Pulmonary artery endothelial cell (primary cell): ENCODE measurements around the gene NUP98. TPM values are rescaled to one million over a fixed set of nuclear protein-coding genes. Genes with fewer than 3 reads are reported as not detected.

Source experiments
- DNase-seq: peaks from one replicate; pipeline ENCODE4 v3.0.0-alpha.2; 2011; ENCODE audit warnings: low read depth, low spot score
- total RNA-seq: library from RNA; depleted of rRNA; stranded (reverse); fragments of >200 nt; gene quantifications from 2 replicates; pipeline ENCODE4 v1.2.3, GENCODE V29; 2014

The NUP98 gene
- total RNA-seq, 1 donor from 2014 or later, result 104 TPM

DNA sequence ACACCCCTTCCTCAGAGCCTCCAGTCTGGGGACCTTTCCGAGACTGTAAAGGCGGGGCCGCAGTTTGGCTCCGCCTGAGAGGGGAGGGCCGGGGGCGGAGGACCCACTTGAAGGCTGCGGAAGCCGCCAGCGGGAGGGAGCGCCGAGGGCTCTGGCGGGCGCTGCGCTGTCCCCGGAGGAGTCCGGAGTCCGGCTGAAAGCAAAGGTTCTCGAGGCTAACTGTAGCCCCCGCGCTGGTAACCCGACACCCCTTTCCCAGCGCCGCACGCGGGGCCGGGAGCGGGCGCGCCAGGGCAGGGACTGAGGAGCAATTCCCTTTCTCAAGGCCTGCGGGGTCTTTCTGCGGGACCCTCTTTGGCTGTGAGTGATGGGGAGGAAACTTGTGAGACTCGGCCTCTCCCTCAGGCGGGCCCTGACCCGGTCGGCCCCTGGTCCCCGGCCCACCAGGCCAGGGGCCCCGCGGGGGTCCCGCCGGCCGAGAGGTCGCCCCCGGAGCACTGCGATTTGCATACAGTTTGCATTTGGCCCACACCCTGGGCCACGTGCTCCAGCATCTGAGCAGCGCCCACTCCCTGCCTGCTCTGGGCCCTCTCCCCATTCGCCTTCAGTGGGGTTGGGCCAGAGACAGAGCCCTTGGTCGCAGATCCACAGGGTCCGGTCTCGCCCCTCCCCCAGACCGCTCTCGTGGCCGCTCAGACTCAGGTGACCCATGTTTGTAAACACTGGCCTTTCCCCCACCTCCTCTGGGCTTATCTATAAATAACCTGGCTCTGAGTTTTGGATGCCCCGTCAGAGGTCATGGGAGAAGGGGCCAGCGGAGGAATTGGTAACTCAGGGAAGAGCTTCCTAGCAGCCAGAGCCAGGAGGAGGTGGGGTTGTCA lies 155.0 kb downstream of the NUP98 start:
- DNase-seq, result peak; percentile 20

DNA sequence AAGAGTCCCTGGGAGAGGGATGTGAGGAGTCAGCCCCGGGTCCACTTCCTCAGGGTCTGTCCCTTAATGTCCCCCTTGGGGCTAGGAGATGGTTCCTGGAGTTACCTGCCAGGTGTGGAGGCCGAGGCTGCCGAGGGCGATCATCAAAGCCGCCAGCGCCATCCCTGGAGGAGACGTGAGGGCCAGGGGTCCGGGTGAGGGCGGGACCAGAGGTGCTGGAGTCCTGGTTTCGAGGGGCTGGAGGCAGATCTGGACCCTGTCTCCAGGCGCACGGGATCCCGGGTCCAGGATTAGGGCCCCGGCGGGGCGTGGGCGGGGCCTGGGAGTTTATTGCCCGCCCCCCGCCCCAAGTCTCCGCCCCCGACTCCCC lies 155.7 kb downstream of the NUP98 start, which contains the start of gene ART5:
Gene ART5, minus strand, starts transcription at position 292 of the 370 bp plus-strand sequence. Its CDS starts 130 bp downstream, at position 162.
- DNase-seq, result no peak

GRCh38 chr11:3641191-3641590 lies 156.2 kb downstream of the NUP98 start:
- no peak for DNase-seq

GRCh38 chr11:3639841-3640240 lies 157.5 kb downstream of the NUP98 start:
- DNase-seq, result no peak

- DNase-seq, result no peak
These were observed 158.8 kb downstream of the NUP98 start for GRCh38 chr11:3638513-3638912.

GRCh38 chr11:3637201-3637600 lies 160.2 kb downstream of the NUP98 start:
- no peak for DNase-seq

DNA sequence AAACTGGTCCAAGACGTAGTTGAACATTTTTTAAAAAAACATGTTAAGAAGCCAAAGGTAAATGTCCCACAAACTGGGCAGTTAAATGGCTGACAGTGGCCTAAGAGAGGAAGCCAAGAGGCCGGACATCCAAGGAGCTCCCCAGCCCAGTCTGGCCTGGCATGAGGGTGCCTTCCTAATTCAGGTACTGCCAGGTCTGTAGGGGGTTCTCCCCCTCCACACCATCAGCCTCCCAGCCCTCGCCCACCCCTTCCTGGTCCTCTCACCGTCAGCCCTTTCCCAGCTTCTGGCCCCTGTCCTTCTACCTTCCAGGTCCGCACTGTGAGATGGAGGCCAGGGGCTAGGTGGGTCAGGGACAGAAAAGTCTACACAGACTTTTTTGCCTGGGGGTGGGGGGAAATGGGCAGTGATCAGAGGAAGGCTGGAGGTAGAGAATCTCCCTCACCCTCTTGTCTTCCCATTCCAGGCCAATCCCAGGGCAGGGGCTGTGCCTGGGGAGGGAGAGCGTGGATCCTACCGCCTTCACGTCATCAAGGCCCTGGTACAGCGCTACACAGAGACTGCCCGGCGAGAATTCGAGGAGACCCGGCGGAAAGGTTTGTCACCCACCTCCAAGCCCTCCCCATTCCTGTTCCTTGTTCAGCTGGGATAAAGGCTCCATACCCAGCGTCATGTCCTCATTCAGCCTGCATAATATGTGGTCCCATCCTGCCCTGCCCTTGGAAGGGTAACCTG lies 161.5 kb downstream of the NUP98 start:
- DNase-seq, result no peak

GRCh38 chr11:3632070-3632660 lies 165.2 kb downstream of the NUP98 start:
- DNase-seq, result no peak

GRCh38 chr11:3631331-3631730 lies 166.0 kb downstream of the NUP98 start:
- DNase-seq, result no peak

DNA sequence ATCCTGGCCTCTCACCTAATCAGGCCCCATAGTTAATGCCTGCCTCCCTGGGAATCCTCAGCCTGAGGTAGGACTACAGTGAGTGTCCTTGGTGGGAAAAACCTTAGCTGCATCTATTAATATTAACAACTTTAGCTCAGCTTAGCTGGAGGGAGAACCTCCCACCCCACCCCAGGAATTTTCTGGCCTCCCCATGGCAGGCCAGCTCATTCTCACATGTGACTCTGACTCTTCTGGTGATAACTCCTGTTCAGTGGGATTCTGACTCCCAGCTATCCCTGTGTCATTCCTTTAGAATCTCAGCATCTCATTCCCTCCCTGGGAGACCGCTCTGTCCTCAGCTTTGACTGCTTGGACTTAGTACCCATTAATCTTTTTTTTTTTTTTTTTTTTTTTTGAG lies 170.1 kb downstream of the NUP98 start:
- no peak for DNase-seq

DNA sequence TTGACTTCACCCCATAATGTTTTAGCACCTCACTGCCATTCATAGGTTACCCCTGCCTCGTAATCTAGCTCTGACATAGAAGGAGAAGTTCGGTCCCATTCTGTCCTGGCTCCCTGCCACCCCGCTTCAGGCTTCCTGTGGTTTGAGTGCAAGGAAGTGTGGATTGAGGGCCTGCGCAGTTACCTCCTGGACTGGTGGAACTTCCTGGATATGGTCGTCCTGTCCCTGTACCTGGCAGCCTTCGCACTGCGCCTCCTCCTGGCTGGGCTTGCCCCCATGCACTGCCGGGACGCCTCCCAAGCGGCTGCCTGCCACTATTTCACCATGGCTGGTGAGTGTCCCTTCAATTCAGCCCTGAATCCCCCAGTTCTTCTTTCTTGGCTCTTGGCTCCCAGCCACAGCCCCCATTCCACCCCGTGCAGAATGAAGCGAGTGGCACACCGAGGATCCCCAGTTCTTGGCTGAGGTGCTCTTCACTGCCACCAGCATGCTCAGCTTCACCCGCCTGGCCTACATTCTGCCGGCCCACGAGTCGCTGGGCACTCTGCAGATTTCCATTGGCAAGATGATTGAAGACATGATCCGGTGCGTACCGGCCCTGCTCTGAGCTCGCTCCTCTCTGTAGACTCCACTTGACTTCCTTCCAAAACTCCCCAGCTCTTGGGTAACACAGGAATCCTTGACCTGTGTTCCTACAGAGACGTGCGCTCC lies 170.9 kb downstream of the NUP98 start:
- DNase-seq, result no peak

Other genes with a start within 250 kb of the NUP98 start
- not detected in 2 replicates for gene ART5, start 155.6 kb downstream of the NUP98 start, total RNA-seq
- gene ART1, start 152.4 kb downstream of the NUP98 start, total RNA-seq, result not detected in 2 replicates
- 0.33 and 0.78 TPM in 2 replicates for gene CHRNA10, start 126.2 kb downstream of the NUP98 start, total RNA-seq
- 9.0 and 10.9 TPM in 2 replicates for gene PGAP2, start 11.0 kb upstream of the NUP98 start, total RNA-seq
- 10.9 and 14.3 TPM in 2 replicates for gene RHOG, start 43.4 kb upstream of the NUP98 start, total RNA-seq
- 23.4 and 31.6 TPM in 2 replicates for gene STIM1, start 58.1 kb upstream of the NUP98 start, total RNA-seq